ENCODE data around the gene MAJIN.

The MAJIN gene

DNA sequence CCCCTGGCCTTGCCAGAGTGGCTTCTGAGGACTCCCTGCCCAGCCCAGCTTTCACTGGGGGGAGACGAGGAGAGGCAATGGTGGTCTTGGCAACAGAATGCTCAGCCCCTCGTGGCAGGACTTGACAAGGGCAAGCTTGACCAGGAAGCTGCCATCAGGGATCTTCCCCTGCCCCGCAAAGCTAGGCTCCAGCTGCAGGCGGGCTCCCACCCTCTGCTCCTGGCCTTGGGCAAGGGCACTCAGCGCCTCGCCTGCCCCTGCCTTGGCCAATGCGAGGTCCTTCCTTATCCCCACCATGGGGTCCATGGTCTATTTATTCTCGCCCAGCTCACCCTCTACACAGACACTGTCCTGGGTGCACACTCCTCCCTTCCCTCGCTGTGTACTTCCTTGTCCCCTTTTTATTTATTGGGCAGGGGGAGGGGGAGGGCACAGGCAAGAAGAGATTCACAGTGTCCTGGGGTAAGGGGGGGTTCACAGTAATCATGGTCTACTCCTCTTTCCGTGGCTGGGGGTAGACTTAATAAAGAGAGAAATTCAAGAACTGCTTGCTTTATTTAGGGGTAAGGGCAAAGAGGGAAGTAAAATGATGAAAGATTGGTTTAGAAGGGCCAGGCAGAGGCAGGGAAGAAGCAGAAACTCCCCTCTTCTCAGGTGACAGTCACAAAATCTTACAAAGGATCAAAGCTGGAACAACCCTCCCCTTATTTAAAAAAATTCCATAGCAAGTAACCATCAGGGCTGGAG is 37.8 kb downstream of the MAJIN start:
- no peak for DNase-seq (ENCODE audit: extremely low spot score, insufficient read length, low read depth)
- no peak for FAIRE-seq

DNA sequence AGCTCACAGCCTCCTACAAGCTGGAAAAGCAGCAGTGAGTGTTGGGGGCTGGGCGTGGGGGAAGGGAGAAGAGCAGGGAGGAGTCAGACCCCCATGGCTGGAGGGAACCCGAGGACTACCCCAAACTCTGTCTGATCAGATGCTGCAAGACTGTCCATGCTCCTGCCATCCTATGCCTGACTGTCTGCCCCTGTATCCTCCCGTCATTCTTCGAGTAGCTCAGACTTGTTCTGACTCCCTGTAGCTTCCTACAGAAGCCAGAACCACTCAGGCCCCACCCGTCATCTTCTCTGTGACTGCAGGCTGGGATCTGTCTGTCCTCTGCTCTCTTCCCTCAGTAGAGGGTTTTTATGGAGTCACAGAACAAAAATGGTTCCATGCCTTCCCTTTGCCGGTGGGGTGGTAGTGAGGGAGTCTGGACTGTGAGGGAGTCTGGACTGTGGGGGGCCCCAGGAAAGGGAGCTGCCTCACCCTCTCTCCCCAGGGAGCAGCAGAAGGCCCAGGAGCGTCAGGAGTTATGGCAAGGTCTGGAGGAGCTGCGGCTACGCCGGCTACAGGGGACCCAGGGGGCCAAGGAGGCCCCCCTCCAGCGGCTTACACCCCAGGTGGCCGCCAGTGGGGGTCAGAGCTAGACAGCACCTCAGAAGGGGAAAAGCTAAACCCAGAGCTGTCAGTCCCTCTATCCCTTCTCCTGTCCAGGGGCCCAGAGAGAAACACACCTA is 38.5 kb downstream of the MAJIN start:
- DNase-seq (ENCODE audit: extremely low spot score, insufficient read length, low read depth) (no peak), FAIRE-seq (no peak)

DNA sequence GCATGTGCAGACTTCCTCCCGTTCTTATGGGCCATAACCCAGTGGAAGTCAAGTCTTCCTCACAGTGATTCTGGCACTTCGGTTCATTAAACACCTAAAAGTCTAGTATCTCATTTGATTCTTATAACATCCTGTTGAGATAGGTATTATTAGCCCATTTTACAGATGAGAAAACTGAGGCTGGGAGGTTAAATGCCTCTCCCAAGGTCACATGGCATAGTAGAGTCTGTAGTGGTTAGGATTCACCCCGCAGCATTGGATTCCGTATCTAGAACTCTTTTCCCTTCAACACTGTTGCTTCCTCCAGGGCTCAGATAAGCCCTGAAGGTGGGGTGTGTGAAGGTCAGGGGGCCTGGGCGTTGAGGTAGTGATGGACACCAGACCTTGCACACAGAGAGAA is 39.6 kb downstream of the MAJIN start:
- FAIRE-seq, result no peak

DNA sequence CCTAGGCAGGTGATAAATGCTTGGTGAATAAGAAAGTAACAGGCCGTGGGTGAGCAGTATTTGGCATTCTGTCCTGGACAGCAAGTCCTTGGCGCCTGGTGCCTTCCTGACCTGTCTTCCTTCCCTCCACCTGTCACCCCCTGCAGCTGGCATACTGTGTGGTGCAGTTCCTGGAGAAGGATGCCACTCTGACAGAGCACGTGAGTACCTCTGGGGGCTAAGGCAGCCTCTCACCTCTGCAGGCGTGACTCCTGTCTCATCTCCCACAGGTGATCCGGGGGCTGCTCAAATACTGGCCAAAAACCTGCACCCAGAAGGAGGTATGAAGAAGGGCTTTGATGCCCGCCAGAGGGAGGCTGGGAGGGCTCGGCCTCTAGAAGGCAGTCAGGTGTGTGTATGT is 40.6 kb downstream of the MAJIN start:
- no peak for FAIRE-seq

More for the DNA sequence above, 39.6 kb downstream of the MAJIN start:
- DNase-seq (ENCODE audit: extremely low spot score, insufficient read length, low read depth), result no peak

DNA sequence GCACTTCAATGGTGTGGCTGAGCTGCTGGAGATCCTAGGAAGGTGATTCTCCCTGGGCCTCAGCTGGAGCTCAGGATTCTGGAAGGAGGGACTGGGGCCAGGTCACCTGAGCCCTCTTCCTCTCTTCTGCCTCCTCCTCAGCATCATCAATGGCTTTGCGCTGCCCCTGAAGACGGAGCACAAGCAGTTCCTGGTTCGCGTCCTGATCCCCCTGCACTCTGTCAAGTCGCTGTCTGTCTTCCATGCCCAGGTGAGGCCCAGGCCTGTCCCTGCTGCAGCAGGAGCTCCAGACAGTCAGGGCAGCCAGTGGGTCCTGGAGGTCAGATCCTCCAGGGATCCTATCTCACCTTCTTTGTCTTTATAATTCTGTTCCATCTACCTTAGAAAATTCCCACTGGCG is 41.6 kb downstream of the MAJIN start:
- FAIRE-seq (no peak), DNase-seq (ENCODE audit: extremely low spot score, insufficient read length, low read depth) (no peak)

More for the DNA sequence above, 40.6 kb downstream of the MAJIN start:
- DNase-seq (ENCODE audit: extremely low spot score, insufficient read length, low read depth), result no peak

DNA sequence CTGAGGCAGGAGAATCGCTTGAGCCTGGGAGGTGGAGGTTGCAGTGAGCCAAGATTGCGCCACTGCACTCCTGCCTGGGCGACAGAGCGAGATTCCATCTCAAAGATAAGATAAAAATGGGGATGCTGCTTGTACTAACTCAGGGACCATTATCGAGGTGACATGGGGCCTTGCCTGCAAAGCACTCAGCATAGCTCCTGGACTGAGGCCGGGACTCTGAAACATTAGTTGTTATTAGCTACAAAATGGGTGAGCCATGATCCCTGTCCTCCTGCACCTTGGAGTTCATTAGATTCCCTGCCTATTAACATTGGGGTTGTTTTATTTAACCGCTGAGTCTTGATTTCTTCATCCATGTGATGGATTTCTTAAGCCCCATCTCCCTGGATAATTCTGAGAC is 42.3 kb downstream of the MAJIN start:
- FAIRE-seq (no peak), DNase-seq (ENCODE audit: extremely low spot score, insufficient read length, low read depth) (no peak)

DNA sequence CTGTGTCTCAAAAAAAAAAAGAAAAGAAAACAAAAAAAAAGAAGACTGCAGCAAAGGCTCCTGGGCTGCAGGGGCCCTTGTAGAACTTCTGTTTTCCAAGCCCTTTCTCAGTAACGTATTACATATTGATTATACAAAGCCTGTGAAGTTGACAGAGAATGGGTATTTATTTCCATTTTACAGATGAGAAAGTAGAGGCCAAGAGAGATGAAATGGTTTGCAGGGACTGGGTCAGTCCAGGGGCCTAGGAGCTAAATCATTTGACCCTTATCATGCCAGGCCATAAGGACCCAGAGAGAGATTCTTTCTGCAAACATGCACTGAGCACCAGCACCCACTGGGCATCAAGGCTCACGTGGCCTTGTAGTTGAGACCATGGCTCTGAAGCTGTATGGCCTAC is 43.0 kb downstream of the MAJIN start:
- no peak for DNase-seq (ENCODE audit: extremely low spot score, insufficient read length, low read depth)
- FAIRE-seq, result no peak

DNA sequence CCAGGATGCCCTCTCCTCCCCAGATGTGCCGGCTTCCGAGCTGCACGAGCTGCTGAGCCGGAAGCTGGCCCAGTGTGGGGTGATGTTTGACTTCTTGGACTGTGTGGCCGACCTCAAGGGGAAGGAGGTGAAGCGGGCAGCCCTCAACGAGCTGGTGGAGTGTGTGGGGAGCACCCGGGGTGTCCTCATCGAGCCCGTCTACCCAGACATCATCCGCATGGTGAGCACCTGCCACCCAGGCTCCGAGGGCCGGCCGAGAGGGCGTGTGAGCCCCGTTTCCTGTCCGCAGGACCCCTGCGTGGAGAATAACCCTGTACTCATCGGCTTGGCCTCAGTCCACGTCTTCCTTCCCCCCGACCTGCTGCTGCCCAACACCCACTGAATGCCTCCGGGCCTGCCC is 45.2 kb downstream of the MAJIN start:
- FAIRE-seq, result no peak
- no peak for DNase-seq (ENCODE audit: extremely low spot score, insufficient read length, low read depth)

DNA sequence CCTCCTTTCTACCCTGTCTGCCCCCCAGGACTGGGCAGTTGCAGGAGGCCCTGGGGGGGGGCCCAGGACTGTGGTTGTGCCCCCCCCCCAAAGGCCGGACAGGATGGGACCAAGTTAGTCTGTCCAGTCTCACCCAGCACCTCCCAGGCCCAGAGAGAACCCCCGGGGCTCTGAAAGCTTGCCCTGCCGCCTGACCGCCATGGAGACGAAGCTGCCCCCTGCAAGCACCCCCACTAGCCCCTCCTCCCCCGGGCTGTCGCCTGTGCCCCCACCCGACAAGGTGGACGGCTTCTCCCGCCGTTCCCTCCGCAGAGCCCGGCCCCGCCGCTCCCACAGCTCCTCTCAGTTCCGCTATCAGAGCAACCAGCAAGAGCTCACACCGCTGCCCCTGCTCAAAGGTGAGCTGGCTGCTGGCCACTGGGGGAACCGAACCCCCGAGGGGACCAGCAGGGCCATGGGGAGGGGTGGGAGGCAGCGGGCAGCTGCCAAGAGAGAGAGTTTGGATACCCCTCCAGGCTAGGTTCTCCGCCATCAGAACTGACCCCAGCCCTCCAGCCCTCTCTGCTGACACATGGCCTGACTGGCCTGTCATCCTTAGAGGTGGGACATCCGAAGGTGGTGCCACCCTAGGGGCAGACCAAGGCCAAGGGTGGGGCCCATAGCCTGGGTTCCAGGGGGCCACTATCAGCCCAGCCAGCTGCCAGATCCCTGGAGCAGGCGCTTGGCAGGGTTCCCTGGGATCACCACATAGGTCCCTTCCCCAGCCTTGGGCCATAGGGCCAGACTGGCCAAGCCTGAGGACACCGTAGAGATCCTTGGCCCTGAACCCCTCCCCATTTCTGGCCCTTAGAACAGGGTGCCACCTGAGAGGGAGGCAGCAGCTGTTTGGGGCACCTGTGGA is 46.1 kb downstream of the MAJIN start:
- no peak for FAIRE-seq
- no peak for DNase-seq (ENCODE audit: extremely low spot score, insufficient read length, low read depth)

DNA sequence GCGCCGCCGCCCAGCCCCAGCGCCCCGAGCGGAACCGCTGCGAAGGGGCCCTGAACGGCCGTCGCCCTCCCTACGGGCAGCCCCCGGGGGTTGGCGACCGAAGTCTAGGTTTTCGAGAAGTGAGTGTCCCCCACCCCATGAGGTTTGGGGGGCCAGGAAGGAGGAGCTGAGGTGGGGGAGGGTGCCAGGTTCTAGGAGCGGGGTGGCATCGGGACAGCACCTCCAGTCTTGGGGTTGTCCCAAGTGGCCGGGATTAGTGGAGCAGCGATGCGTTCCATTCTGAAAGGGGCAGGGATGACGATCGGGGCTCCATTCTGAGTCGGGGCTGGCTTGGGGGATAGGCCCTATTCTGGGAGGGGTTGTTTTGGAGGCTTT is 47.0 kb downstream of the MAJIN start:
- FAIRE-seq, result no peak
- no peak for DNase-seq (ENCODE audit: extremely low spot score, insufficient read length, low read depth)

DNA sequence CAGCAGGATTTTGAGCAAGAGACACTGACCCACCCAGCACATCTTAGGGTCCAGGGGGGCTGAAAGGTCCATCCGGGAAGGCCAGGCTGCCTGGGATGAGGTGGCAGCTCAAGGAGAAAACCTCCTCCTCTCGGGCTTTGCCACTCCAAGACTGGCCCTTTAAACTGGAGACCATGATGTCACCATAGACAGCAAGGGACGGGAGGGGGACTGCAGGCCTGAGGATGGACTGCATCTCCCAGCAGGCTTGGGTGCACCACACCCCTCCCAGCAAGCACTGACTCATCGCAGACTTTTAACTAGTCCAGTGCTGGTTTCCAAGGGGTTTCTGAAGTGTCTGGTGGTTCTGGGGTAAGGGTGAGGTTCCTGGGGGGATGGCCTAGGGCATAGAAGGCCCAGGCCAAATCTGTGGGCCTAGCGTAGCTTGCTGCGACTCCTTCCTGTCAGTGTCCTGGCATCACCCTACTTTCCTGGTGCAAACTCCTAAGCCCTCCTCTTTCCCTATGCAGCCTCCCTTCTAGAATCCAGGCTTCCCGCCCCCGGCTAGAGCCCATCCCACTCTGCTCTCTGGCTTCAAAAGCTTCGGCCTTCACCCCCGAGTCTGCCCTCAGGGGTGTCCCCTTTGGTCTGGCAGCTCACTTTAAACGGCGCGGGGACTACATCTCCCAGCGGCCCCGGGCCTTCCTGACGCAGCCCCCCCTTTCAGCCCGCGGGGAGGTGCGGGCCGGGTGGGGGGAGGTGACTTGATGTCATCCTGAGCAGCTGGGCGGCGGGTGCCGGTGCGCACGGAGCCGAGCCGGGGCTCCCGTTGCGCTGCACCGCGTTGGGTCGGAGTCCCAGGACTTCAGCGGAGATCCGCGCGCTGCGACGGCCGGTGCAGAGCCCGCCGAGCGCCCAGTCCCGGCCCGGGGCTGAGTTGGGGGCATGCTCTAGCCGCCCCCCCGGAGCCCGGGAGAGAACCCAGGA is 47.7 kb downstream of the MAJIN start, which contains the start of gene PPP2R5B:
Gene PPP2R5B, plus strand, starts transcription at position 746 of the 966 bp plus-strand sequence. CDS start 1,046 bp downstream, outside the sequence.
- FAIRE-seq, result peak; percentile 95
- DNase-seq (ENCODE audit: extremely low spot score, insufficient read length, low read depth), result peak; percentile 86

DNA sequence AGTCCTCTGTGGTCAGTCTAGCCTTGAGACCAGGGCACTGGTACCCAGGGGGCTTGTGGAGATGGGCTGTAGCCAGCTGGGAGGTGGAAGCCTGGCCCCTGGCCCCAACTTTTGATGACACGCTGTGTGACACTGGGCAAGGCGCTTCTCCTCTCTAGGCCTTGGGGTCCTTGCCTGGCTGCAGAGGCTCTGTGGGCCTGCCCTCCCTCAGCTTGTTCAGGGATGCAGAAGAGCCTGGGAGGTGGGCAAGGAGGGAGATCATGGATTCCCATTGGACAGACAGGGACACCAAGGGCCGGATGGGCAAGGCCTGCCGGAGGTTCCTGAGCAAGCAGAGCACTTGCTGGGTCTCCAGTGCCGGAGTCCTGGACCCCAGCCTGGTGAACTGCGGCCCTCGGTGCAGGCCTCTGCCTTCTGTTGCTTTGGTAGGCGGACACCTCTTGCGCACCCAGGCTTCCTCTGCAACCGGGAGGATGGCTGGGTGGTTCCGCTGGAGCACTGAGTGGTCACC is 48.7 kb downstream of the MAJIN start:
- FAIRE-seq (no peak), DNase-seq (ENCODE audit: extremely low spot score, insufficient read length, low read depth) (no peak)

DNA sequence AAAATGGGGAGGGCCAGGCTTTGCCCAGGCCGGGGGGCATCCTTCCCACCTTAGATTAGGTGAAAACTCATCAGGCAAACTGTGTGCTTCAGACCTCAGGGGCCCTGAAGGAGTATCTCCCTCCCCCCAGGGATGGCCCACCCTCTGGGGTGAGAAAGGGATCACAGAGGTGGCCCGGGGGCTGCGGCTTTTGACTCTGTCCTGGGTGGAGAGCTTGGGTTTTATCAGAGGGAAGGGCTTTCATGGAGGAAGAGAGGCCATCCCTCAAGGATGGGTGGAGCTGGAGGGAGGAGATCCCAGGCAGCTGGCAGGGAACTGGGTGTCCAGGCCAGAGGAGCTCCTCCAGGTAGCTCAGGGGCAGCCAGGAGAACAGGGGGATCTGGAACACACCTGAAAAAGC is 50.5 kb downstream of the MAJIN start:
- FAIRE-seq (no peak), DNase-seq (ENCODE audit: extremely low spot score, insufficient read length, low read depth) (no peak)

DNA sequence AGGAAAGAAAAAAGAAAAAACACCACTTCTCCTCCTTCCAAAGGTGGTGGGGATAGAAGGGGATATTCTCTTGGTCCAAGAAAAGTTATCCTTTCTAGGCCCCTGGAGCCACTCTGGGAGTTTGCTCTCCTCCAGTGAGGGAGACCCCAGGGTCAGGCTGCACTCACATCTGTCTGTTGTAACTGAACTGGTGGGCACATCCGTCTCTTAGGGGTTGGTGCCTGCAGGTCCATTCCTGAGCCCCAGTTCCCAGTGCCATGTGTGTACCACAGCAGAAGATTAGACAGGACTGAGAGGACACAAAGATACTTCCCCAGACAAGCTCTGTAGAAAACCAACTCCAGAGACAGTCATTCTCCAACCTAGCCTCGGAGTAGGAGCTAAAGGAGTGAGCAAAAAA is 51.8 kb downstream of the MAJIN start:
- FAIRE-seq, result no peak
- DNase-seq (ENCODE audit: extremely low spot score, insufficient read length, low read depth), result no peak

DNA sequence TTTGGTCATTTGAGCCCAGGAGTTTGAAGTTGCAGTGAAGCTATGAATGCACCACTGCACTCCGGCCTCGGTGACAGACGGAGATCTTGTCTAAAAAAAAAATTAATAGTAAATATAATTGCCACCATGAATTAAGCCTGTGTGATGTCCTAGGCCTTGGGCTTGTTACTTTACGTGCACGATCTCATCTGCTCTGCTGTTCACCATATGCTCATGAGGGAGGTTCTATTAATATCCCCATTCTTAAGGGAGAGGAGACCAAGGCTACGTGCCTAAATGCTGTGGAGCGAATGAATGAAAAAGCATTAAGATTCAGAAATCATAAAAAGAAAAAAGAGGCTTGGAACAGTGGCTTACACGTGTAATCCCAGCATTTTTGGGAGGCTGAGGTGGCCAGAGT is 52.3 kb downstream of the MAJIN start:
- DNase-seq (ENCODE audit: extremely low spot score, insufficient read length, low read depth) (no peak), FAIRE-seq (no peak)

DNA sequence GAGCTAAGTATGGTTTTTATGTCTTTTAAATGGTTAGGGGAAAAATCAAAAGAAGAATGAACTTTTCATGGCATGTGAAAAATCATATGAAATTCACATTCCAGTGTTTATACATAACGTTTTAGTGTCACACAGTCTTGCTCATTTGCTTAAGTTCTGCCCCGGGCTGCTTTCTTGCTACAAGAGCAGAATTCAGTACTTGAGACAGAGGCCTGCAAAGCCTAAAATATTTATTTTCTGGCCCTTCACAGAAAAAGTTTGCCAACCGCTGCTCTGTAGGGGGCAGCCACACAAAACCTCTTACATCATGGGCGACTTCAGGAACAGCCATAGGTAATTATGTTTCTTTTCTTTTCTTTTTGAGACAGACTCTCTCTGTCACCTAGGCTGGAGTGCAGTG is 53.9 kb downstream of the MAJIN start:
- DNase-seq (ENCODE audit: extremely low spot score, insufficient read length, low read depth) (no peak), FAIRE-seq (no peak)

DNA sequence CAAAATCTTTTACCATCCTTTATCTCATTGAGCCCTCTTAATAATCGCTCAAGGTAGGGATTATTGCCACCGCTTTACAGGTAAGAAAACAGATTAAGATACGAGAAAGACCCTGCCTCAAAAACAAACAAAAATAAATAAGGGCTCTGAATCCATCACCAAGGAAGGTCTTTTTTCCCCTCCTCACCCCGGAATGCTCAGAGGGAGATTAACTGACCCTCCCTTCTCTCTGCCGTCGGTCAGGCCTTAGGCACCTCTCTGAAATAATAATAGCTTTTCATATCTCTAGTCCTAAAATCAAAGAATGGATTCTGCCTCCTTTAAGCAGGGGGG is 54.3 kb downstream of the MAJIN start:
- DNase-seq (ENCODE audit: extremely low spot score, insufficient read length, low read depth) (no peak), FAIRE-seq (no peak)

DNA sequence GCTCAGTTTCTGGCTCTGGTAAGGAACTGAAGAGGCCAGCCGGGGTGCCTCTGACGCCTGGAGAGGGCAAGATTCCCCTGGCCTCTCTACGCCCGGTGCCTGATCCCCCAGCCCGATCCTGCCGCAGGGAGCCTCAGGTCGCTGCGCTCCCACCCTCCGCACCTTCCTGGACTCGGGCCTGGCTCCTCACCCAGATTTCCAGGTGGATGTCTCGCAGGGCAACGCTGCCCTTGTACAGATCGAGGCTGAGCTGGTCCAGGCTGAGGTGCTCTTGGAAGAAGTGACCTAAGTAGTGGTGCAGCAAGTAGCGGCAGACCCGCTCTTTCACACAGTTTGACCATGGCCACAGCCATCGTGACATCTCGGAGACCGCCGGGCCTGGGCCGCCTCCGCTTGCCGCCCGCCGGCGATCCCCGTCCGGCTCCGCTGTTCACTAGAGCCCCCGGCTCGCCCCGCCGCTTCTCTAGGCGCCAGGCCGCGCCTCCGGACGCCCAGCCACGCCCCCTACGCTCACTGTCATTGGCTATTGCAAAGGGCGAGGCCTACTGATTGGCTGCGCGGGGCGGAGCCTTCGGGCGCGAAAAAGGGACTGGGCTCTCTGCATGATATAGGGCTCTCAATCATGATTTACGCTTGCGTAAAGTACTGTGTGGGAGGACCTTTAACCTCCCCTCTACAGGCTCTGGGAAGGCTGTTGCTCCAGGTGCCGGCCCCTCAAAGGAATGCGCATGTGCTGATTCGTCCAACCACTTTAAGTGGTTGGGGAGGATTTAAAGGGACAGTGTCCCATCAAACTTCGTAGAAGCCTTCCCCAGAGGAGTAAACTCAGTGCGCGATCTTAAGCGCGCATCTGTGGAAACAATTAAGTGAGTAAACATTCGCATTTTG is 54.9 kb downstream of the MAJIN start, which contains the start of gene ATG2A:
Gene ATG2A, minus strand, starts transcription at position 435 of the 888 bp plus-strand sequence. Its CDS starts 74 bp downstream, at position 361.
- DNase-seq (ENCODE audit: extremely low spot score, insufficient read length, low read depth) (peak; percentile 97), FAIRE-seq (peak; percentile 98)

All from GM18507 (cell line).